Fibroblast of lung (primary cell): Measurements from ENCODE around the gene CYB561.

Experiments used
- CTCF ChIP-seq, 2 donors: IDR thresholded peaks in 1 of 2; conservative IDR thresholded peaks in 1 of 2; 1 replicate in 1 of 2; 2 replicates in 1 of 2; pipeline ENCODE4 v1.5.1; 2011 to 2012; ENCODE audit warnings: low read length in 2 of 2, control low read depth in 1 of 2, inconsistent platforms in 1 of 2, low read depth in 1 of 2, mild to moderate bottlenecking in 1 of 2
- EZH2 ChIP-seq: IDR thresholded peaks from 2 replicates; pipeline ENCODE4 v1.5.1; 2012; ENCODE audit warnings: low read length, control low read depth, mild to moderate bottlenecking; ENCODE audit errors: missing control alignments

GRCh38 chr17:63489291-63489690 is 43.2 kb upstream of the CYB561 start:
- TF ChIP-seq EZH2 (no peak), CTCF (conservative IDR thresholded peaks at IDR 0.05 in 1 of 2, IDR thresholded peaks at IDR 0.05 in 1 of 2; ENCODE audit: low read depth in 1 of 2, low read length in 2 of 2) (no peak)
